Upper lobe of right lung (tissue), 1 donor: ENCODE results near the gene LYPD6B. TPM values are rescaled to one million over a fixed set of nuclear protein-coding genes. Genes with fewer than 3 reads are reported as not detected.

ENCODE experiments used
- ATAC-seq: fragments of 200-7000 bp; cut with Tn5 transposase; one replicate; pipeline ENCODE4 v1.9.1; 2020; ENCODE audit warnings: mild to moderate bottlenecking, moderate library complexity
- DNase-seq: peaks from one replicate; pipeline ENCODE4 v3.0.0-alpha.2; 2020
- H3K27ac ChIP-seq: fragments of 200-600 bp; one replicate; pipeline ENCODE4 v1.8.0; 2022
- H3K27me3 ChIP-seq: fragments of 200-600 bp; one replicate; pipeline ENCODE4 v1.8.0; 2022; ENCODE audit warnings: mild to moderate bottlenecking
- H3K36me3 ChIP-seq: fragments of 200-600 bp; one replicate; pipeline ENCODE4 v1.8.0; 2022
- H3K4me1 ChIP-seq: fragments of 200-600 bp; one replicate; pipeline ENCODE4 v1.8.0; 2022
- H3K4me3 ChIP-seq: fragments of 200-600 bp; one replicate; pipeline ENCODE4 v1.8.0; 2022; ENCODE audit warnings: mild to moderate bottlenecking
- H3K9me3 ChIP-seq: fragments of 200-600 bp; one replicate; pipeline ENCODE4 v1.8.0; 2022
- intact Hi-C: fragments of 100-400 bp; cut with DNase I; formaldehyde crosslinking; loops from one replicate; pipeline ENCODE4 v1.11.0; 2022
- total RNA-seq: library from RNA; stranded (reverse); fragmentation: NEBNext Ultra II Directional; extraction: Animal tissue kit (Norgen Biotek cat#: 25700); gene quantifications from one replicate; pipeline ENCODE4 v1.2.1, GENCODE V29; 2021
- TF ChIP-seq, protein P1 (sequence below): fragments of 200-600 bp; IDR thresholded peaks from one replicate; pipeline ENCODE4 v1.8.0; 2022; ENCODE audit warnings: antibody characterized with exemption
- donor health status: DM: no; HTN: yes; CAD: no; lungs with severe emphysema.

LYPD6B gene
- total RNA-seq, 1 donor from 2014 or later, result 0.78 TPM

DNA sequence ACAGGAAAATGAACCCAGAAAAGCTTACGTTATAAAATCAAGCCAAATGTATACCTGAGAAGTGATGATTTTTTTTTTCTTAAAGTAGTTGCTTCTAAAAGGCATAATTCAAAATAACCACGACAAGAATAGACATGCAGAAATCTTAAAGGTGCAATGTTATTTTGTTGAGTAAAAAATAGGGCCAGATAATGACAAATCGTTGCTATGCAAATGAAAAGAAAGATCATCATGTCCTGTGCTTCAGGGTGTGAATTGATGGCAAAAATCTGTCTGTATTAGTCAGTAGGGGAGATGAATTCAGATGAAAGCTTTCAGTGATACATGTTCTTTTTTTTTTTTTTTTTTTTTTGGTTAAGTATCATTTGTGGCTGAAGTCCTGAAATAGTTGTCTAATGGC, 24.0 kb downstream of the LYPD6B start:
- H3K9me3 ChIP-seq, result no peaks in the 10 kb centered on the region
- TF ChIP-seq, protein P1, sequence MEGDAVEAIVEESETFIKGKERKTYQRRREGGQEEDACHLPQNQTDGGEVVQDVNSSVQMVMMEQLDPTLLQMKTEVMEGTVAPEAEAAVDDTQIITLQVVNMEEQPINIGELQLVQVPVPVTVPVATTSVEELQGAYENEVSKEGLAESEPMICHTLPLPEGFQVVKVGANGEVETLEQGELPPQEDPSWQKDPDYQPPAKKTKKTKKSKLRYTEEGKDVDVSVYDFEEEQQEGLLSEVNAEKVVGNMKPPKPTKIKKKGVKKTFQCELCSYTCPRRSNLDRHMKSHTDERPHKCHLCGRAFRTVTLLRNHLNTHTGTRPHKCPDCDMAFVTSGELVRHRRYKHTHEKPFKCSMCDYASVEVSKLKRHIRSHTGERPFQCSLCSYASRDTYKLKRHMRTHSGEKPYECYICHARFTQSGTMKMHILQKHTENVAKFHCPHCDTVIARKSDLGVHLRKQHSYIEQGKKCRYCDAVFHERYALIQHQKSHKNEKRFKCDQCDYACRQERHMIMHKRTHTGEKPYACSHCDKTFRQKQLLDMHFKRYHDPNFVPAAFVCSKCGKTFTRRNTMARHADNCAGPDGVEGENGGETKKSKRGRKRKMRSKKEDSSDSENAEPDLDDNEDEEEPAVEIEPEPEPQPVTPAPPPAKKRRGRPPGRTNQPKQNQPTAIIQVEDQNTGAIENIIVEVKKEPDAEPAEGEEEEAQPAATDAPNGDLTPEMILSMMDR, result no peak
- H3K27me3 ChIP-seq, result no peaks in the 10 kb centered on the region
- DNase-seq (no peak), ATAC-seq (no peak)
- intact Hi-C loops, result no loop called here
- no peaks in the 10 kb centered on the region for H3K36me3 ChIP-seq
- no peak overlapping the region for H3K27ac ChIP-seq
- H3K4me3 ChIP-seq, result no peak overlapping the region
- H3K4me1 ChIP-seq, result no peaks in the 10 kb centered on the region

DNA sequence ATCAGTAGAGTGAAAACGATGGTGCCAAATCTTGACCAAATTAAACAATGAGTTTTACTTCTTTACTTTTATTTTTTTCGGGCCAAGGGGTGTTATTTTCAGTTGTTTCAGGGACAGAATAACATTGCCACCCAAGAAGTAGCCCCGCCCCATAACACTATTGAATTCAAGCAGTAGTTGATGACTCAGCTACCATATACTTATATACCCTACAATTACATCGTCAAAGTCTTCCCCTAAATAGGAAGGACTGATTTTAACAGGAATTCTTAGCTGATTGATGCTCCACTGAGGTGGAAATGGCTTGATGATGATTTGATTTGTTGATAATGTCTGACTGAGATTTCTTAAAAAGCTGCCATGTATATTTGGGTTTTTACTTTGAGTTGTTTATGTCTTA, 24.7 kb downstream of the LYPD6B start:
- DNase-seq (no peak), ATAC-seq (no peak)
- TF ChIP-seq, protein P1, result no peak
- Histone ChIP-seq H3K4me1 (no peaks in the 10 kb centered on the region), H3K36me3 (no peaks in the 10 kb centered on the region), H3K27ac (no peak overlapping the region), H3K4me3 (no peak overlapping the region), H3K9me3 (no peaks in the 10 kb centered on the region), H3K27me3 (no peaks in the 10 kb centered on the region)
- intact Hi-C loops, result no loop called here

DNA sequence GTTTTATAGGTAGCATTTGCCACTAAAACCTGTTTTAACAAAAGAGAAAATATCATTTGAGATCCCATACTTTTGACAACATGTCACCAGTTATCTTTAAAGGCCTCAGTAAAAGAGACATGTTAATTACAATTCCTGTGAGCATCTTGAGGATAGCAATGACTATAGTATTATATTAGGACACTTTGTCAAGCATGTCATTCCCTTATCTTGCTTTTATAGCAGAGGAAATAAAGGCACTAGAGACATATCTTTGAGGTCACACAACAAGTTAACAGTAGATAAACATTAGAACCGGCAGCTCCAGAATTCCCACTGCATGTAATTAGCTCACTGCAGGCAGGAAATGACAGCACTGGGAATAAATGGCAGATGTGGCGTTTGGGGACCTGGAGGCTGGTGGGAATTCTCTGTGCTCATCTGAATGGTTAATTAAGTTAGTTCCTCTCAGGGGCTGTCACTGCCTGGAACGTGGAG, 25.9 kb downstream of the LYPD6B start:
- Histone ChIP-seq H3K27ac (no peak overlapping the region), H3K9me3 (no peaks in the 10 kb centered on the region), H3K27me3 (no peaks in the 10 kb centered on the region), H3K4me3 (no peak overlapping the region), H3K36me3 (no peaks in the 10 kb centered on the region), H3K4me1 (peaks cover 2% of the 10 kb centered on the region)
- intact Hi-C loops, result no loop called here
- DNase-seq (no peak), ATAC-seq (no peak)
- TF ChIP-seq, protein P1, result no peak

DNA sequence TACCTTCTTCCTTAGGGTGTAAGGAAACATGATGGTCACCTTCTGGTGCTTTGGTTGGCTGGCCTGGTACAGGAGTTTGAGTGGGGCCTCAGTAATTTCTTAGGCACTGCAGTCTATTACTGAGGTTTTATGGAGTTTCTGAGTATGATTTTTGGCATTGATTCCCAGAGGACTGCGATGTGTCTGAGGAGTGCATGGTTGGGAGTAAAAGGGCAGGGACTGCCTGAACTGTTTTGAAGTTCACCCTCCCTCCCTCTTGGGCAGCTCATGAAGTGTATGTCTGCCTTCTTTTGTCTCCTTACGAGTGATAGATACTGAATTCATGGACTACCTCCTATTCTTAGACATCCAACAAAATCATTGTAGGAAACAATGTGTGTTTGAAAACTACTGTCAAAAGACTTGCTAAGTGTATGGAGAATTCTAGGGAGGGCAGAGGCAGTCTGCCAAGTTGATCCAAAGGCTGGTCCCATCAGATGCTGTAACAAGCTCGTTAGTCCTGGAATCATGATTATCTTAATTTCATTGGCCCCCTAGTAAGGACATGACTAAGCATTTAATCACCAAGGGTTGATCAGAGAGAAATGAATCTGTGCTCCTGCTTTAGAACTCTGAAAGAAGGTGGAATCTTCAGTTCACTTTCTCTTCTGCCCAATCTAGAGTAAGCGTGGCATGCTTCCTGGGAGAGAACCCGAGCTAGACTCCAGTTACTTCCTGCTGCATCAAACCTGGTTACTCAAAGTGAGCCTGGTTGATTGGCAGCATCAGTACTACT, 26.5 kb downstream of the LYPD6B start:
- H3K4me1 ChIP-seq, result peaks cover 2% of the 10 kb centered on the region
- no peaks in the 10 kb centered on the region for H3K9me3 ChIP-seq
- no peak overlapping the region for H3K4me3 ChIP-seq
- TF ChIP-seq, protein P1, result no peak
- no peak for DNase-seq
- intact Hi-C loops, result no loop called here
- H3K27me3 ChIP-seq, result no peaks in the 10 kb centered on the region
- no peaks in the 10 kb centered on the region for H3K36me3 ChIP-seq
- no peak overlapping the region for H3K27ac ChIP-seq
- no peak for ATAC-seq

DNA sequence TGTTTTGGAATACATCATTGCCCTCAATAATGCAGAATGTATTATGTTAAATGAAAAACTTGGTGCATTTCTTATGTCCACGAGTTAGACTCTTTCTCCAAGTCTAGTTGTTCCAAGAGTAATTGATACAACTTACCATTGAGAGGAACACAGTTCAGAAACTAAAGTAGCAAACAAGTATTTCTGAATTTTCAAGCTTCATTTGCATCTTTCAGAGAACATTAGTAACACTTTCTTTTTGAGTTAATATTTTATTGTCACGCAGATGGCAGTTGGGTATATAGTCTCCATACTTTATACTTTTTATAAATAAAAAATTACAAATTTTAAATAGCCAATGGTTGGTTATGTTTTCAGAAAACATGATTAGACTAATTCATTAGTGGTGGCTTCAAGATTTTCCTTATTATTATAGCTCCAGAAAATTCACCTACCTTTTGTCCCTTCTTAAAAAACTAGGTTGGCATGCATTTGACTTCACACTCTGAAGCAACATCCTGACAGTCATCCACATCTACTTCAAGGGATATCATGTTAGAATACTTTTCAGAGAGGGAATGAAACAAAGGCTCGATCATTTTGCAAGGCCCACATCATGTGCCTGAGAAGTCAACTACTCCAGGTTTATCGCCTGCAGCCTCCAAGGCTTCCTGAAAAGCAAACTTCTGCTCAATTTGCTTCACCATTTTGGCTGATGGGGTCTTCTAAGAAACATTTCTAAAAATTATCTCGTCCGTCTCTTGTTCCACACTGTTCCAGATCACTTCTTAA, 29.9 kb downstream of the LYPD6B start:
- ATAC-seq (no peak), DNase-seq (no peak)
- H3K27me3 ChIP-seq, result no peaks in the 10 kb centered on the region
- H3K36me3 ChIP-seq, result no peaks in the 10 kb centered on the region
- no peak overlapping the region for H3K4me3 ChIP-seq
- no peaks in the 10 kb centered on the region for H3K9me3 ChIP-seq
- H3K4me1 ChIP-seq, result peaks cover 2% of the 10 kb centered on the region
- H3K27ac ChIP-seq, result no peak overlapping the region
- TF ChIP-seq, protein P1, result no peak
- intact Hi-C loops, result no loop called here
